Loucy (cell line): ENCODE data around the gene ZNF586.

Experiments
- H2AFZ ChIP-seq: fragments of 200-600 bp; sonication (generic); 2 replicates; pipeline ENCODE4 v1.6.0; 2016; ENCODE audit warnings: antibody characterized with exemption, mild to moderate bottlenecking, low read length, moderate library complexity
- H3F3A ChIP-seq: fragments of 200-600 bp; 2 replicates; pipeline ENCODE4 v1.6.0; 2016; ENCODE audit warnings: antibody characterized with exemption, low read depth, mild to moderate bottlenecking
- H3K27me3 ChIP-seq: fragments of 200-600 bp; sonication (generic); 2 replicates; pipeline ENCODE4 v1.6.1; 2014; ENCODE audit warnings: low read length, mild to moderate bottlenecking; ENCODE audit not compliant: insufficient read depth, poor library complexity, severe bottlenecking
- H3K36me3 ChIP-seq: fragments of 200-600 bp; sonication (generic); 2 replicates; pipeline ENCODE4 v1.6.1; 2016; ENCODE audit warnings: low read length; ENCODE audit not compliant: insufficient read depth
- H3K4me1 ChIP-seq: fragments of 200-600 bp; sonication (generic); 2 replicates; pipeline ENCODE4 v1.5.1; 2014; ENCODE audit warnings: low read length, mild to moderate bottlenecking; ENCODE audit not compliant: insufficient read depth, poor library complexity, severe bottlenecking
- H3K4me2 ChIP-seq: fragments of 200-600 bp; sonication (generic); 2 replicates; pipeline ENCODE4 v1.6.0; 2014; ENCODE audit warnings: antibody characterized with exemption, low read length, low read depth, mild to moderate bottlenecking; ENCODE audit not compliant: poor library complexity, severe bottlenecking
- H3K4me3 ChIP-seq: fragments of 200-600 bp; sonication (generic); 2 replicates; pipeline ENCODE4 v1.5.1; 2014; ENCODE audit warnings: low read length, mild to moderate bottlenecking, mixed read lengths; ENCODE audit not compliant: poor library complexity, severe bottlenecking
- H3K79me2 ChIP-seq: fragments of 200-600 bp; sonication (generic); 2 replicates; pipeline ENCODE4 v1.6.1; 2014; ENCODE audit warnings: low read length; ENCODE audit not compliant: insufficient read depth
- H3K9ac ChIP-seq: fragments of 200-600 bp; sonication (generic); 2 replicates; pipeline ENCODE4 v1.6.0; 2014; ENCODE audit warnings: mild to moderate bottlenecking, low read depth, low read length, moderate library complexity; ENCODE audit not compliant: poor library complexity, severe bottlenecking
- H3K9me2 ChIP-seq: fragments of 200-600 bp; sonication (generic); replicated peaks from 2 replicates; pipeline ENCODE4 v1.6.1; 2016; ENCODE audit warnings: low read depth, low read length, mixed read lengths
- H3K9me3 ChIP-seq: fragments of 200-600 bp; sonication (generic); 2 replicates; pipeline ENCODE4 v1.6.1; 2014; ENCODE audit warnings: mild to moderate bottlenecking, antibody characterized with exemption, low read length, low read depth; ENCODE audit not compliant: insufficient read depth
- H4K20me1 ChIP-seq: fragments of 200-600 bp; sonication (generic); 2 replicates; pipeline ENCODE4 v1.6.0; 2014; ENCODE audit warnings: antibody characterized with exemption, low read length, mild to moderate bottlenecking; ENCODE audit not compliant: insufficient read depth, poor library complexity, severe bottlenecking
- CTCF ChIP-seq: fragments of 200-600 bp; sonication (generic); conservative IDR thresholded peaks from 2 replicates; pipeline ENCODE4 v1.5.1; 2014; ENCODE audit warnings: mild to moderate bottlenecking, antibody characterized with exemption, low read length
- EZH2phosphoT487 ChIP-seq: fragments of 200-600 bp; IDR thresholded peaks from 2 replicates; pipeline ENCODE4 v1.6.1; 2018; ENCODE audit warnings: antibody characterized with exemption, mild to moderate bottlenecking, moderate library complexity, borderline replicate concordance

The ZNF586 gene

GRCh38 chr19:57817976-57818375, 48.5 kb downstream of the ZNF586 start:
- H3K4me3 ChIP-seq = no peak overlapping the region
- H3K9me3 ChIP-seq = no peaks in the 10 kb centered on the region
- no peaks in the 10 kb centered on the region for H3K9me2 ChIP-seq
- no peak for TF ChIP-seq EZH2phosphoT487
- TF ChIP-seq CTCF = no peak
- H3K27me3 ChIP-seq = no peaks in the 10 kb centered on the region
- H3K36me3 ChIP-seq = no peaks in the 10 kb centered on the region
- no peak overlapping the region for H3K4me2 ChIP-seq
- no peaks in the 10 kb centered on the region for H3F3A ChIP-seq
- H4K20me1 ChIP-seq = peaks cover 4% of the 10 kb centered on the region
- peaks cover 41% of the 10 kb centered on the region for H3K79me2 ChIP-seq
- peaks cover 20% of the 10 kb centered on the region for H3K4me1 ChIP-seq
- no peak overlapping the region for H2AFZ ChIP-seq
- no peak overlapping the region for H3K9ac ChIP-seq

GRCh38 chr19:57818378-57818777, 48.9 kb downstream of the ZNF586 start:
- H4K20me1 ChIP-seq = peaks cover 4% of the 10 kb centered on the region
- peaks cover 20% of the 10 kb centered on the region for H3K4me1 ChIP-seq
- no peaks in the 10 kb centered on the region for H3K9me3 ChIP-seq
- no peak overlapping the region for H3K4me3 ChIP-seq
- TF ChIP-seq CTCF (no peak), EZH2phosphoT487 (no peak)
- no peak overlapping the region for H2AFZ ChIP-seq
- peaks cover 43% of the 10 kb centered on the region for H3K79me2 ChIP-seq
- no peaks in the 10 kb centered on the region for H3K9me2 ChIP-seq
- no peak overlapping the region for H3K9ac ChIP-seq
- no peaks in the 10 kb centered on the region for H3K36me3 ChIP-seq
- no peaks in the 10 kb centered on the region for H3K27me3 ChIP-seq
- H3K4me2 ChIP-seq = peak overlapping the region; percentile 56
- no peaks in the 10 kb centered on the region for H3F3A ChIP-seq

- no peaks in the 10 kb centered on the region for H3K27me3 ChIP-seq
- peak; percentile 30 for TF ChIP-seq CTCF
- TF ChIP-seq EZH2phosphoT487 = no peak
- H2AFZ ChIP-seq = peak overlapping the region; percentile 85
These were observed 50.1 kb downstream of the ZNF586 start for GRCh38 chr19:57819475-57820148.

More at GRCh38 chr19:57819475-57820148, 50.1 kb downstream of the ZNF586 start:
- Histone ChIP-seq H3K9ac (peak overlapping the region; percentile 89), H3K9me2 (no peaks in the 10 kb centered on the region), H3F3A (no peaks in the 10 kb centered on the region), H3K4me1 (peaks cover 21% of the 10 kb centered on the region), H3K9me3 (no peaks in the 10 kb centered on the region), H3K4me2 (peak overlapping the region; percentile 94), H3K36me3 (no peaks in the 10 kb centered on the region), H3K79me2 (peaks cover 43% of the 10 kb centered on the region), H4K20me1 (peaks cover 4% of the 10 kb centered on the region), H3K4me3 (peak overlapping the region; percentile 87)
